Measurements from ENCODE around the gene RNF138. TPM values are rescaled to one million over a fixed set of nuclear protein-coding genes. Genes with fewer than 3 reads are reported as not detected.

RNF138 gene
- total RNA-seq, 6 experiments from 2014 or later: 10.2 to 14.4 (median 13.6) TPM

- Mint-ChIP-seq H3K9me3 (no peaks in the 10 kb centered on the region), H3K36me3 (ENCODE audit: low read depth) (peaks cover 30% of the 10 kb centered on the region), H3K27me3 (ENCODE audit: insufficient read depth) (peaks cover 5% of the 10 kb centered on the region; the same call in 1 of the 2 replicates), H3K4me3 (no peak overlapping the region), H3K4me1 (ENCODE audit: low read depth) (peaks cover 44% of the 10 kb centered on the region), H3K27ac (no peak overlapping the region)
- DNase-seq: no peak
- no peak for TF ChIP-seq CTCF (IDR thresholded peaks at IDR 0.05)
Observed at GRCh38 chr18:32096946-32097345, 5.3 kb downstream of the RNF138 start.

- Mint-ChIP-seq H3K27ac (no peak overlapping the region), H3K9me3 (no peaks in the 10 kb centered on the region), H3K36me3 (ENCODE audit: low read depth) (no peaks in the 10 kb centered on the region), H3K4me1 (ENCODE audit: low read depth) (peaks cover 3% of the 10 kb centered on the region; the same call in 1 of the 2 replicates), H3K4me3 (no peak overlapping the region), H3K27me3 (ENCODE audit: insufficient read depth) (no peaks in the 10 kb centered on the region)
- TF ChIP-seq CTCF (IDR thresholded peaks at IDR 0.05): no peak
- no peak for DNase-seq
Observed at GRCh38 chr18:32104516-32104915, 12.8 kb downstream of the RNF138 start.

- Mint-ChIP-seq H3K9me3 (no peaks in the 10 kb centered on the region), H3K4me3 (no peak overlapping the region), H3K27me3 (ENCODE audit: insufficient read depth) (no peaks in the 10 kb centered on the region), H3K27ac (no peak overlapping the region), H3K4me1 (ENCODE audit: low read depth) (no peaks in the 10 kb centered on the region), H3K36me3 (ENCODE audit: low read depth) (peaks cover 6% of the 10 kb centered on the region)
- no peak for DNase-seq
- TF ChIP-seq CTCF (IDR thresholded peaks at IDR 0.05): no peak
Observed at GRCh38 chr18:32110005-32110404, 18.3 kb downstream of the RNF138 start.

GRCh38 chr18:32111706-32112105 is 20.0 kb downstream of the RNF138 start:
- no peak overlapping the region for H3K4me3 Mint-ChIP-seq
- no peak for DNase-seq
- H3K9me3 Mint-ChIP-seq: no peaks in the 10 kb centered on the region
- no peaks in the 10 kb centered on the region for H3K4me1 Mint-ChIP-seq (ENCODE audit: low read depth)
- TF ChIP-seq CTCF (IDR thresholded peaks at IDR 0.05): no peak
- no peaks in the 10 kb centered on the region for H3K27me3 Mint-ChIP-seq (ENCODE audit: insufficient read depth)
- no peak overlapping the region for H3K27ac Mint-ChIP-seq
- H3K36me3 Mint-ChIP-seq (ENCODE audit: low read depth): peaks cover 15% of the 10 kb centered on the region

- TF ChIP-seq CTCF (IDR thresholded peaks at IDR 0.05): no peak
- H3K4me1 Mint-ChIP-seq (ENCODE audit: low read depth): 0 out of 2 replicates have a peak, but pooled peaks cover 5% of the 10 kb centered on the region
- DNase-seq: no peak
- no peaks in the 10 kb centered on the region for H3K9me3 Mint-ChIP-seq
- no peak overlapping the region for H3K27ac Mint-ChIP-seq
- H3K27me3 Mint-ChIP-seq (ENCODE audit: insufficient read depth): no peaks in the 10 kb centered on the region
- peaks cover 20% of the 10 kb centered on the region for H3K36me3 Mint-ChIP-seq (ENCODE audit: low read depth)
- no peak overlapping the region for H3K4me3 Mint-ChIP-seq
Observed at GRCh38 chr18:32112826-32113225, 21.2 kb downstream of the RNF138 start.

All from HFFc6 (cell line).